Pancreas (tissue), 10 donors: ENCODE data around the gene TMEM109. TPM values are rescaled to one million over a fixed set of nuclear protein-coding genes. Genes with fewer than 3 reads are reported as not detected.

Experiments
- ATAC-seq, 4 donors: fragments of 200-7000 bp; cut with Tn5 transposase; one replicate each; pipeline versions ENCODE4 v1.8.0 to v1.9.1; 2020; ENCODE audit warnings: mild to moderate bottlenecking in 4 of 4, moderate library complexity in 4 of 4
- DNase-seq, 6 donors: peaks; one replicate each; pipeline ENCODE4 v3.0.0-alpha.2; 2020
- FAIRE-seq: peaks from 2 replicates; lab custom pipeline; 2012; peaks lifted over from hg19 to GRCh38; lab: Jason Lieb, UNC
- H3K27ac ChIP-seq, 4 donors: fragments of 200-600 bp; sonication (generic); 1 replicate in 3 of 4; 2 replicates in 1 of 4; pipeline versions ENCODE4 v1.5.0 to v1.8.0; 2020
- H3K27me3 ChIP-seq, 4 donors: fragments of 200-600 bp; one replicate each; pipeline ENCODE4 v1.8.0; 2021
- H3K36me3 ChIP-seq, 3 donors: fragments of 200-600 bp; sonication (generic) in 1 of 3; one replicate each; pipeline versions ENCODE4 v1.5.0 to v1.8.0; 2020 to 2021
- H3K4me1 ChIP-seq, 3 donors: fragments of 200-600 bp; one replicate each; pipeline ENCODE4 v1.8.0; 2021
- H3K4me3 ChIP-seq, 4 donors: fragments of 200-600 bp; sonication (generic) in 2 of 4; one replicate each; pipeline versions ENCODE4 v1.5.0 to v1.8.0; 2020 to 2021
- H3K9me3 ChIP-seq, 4 donors: fragments of 200-600 bp; one replicate each; pipeline ENCODE4 v1.8.0; 2021
- WGBS, 2 donors: extraction: QIAGEN DNeasy Blood & Tissue Kit; methylation state at CpG; one replicate each; pipeline ENCODE4 v1.1.7; 2013; 5-methylcytosine and 5-hydroxymethylcytosine counted together
- intact Hi-C, 3 donors: fragments of 100-400 bp; cut with DNase I; formaldehyde crosslinking; loops; one replicate each; pipeline versions ENCODE4 v1.11.1 to v1.14.2; 2022
- polyA plus RNA-seq, 2 donors: library from polyadenylated mRNA; stranded (reverse); fragments of 200-250 nt; gene quantifications; one replicate each; pipeline ENCODE4 v1.2.3, GENCODE V29; 2013
- total RNA-seq, 6 donors: library from RNA; stranded (reverse); fragmentation: NEBNext Ultra II Directional in 4 of 6; extraction: Animal tissue kit (Norgen Biotek cat#: 25700) in 4 of 6; gene quantifications; one replicate each; pipeline versions ENCODE4 v1.2.1 to v1.2.4, GENCODE V29; 2021 to 2023
- TF ChIP-seq, protein P1 (sequence below), 4 donors: fragments of 200-600 bp; sonication (generic) in 3 of 4; IDR thresholded peaks; one replicate each; pipeline versions ENCODE4 v1.5.0 to v1.8.0; 2021; ENCODE audit warnings: antibody characterized with exemption in 4 of 4
- donor health status: healthy with polysubstance abuse.
- donor health status: DM: no; HTN: no; CAD: no; lungs with moderate emphysema.
- donor health status: DM: no; HTN: no; CAD: no.
- donor health status: control.
- donor health status: control.
- donor health status: Bipolar disorder and iron deficiency.
- donor health status: DM: yes; HTN: yes; CAD: no.
- donor health status: DM: no; HTN: no; CAD: no.
- donor health status: DM: no; HTN: no; CAD: no.
- donor health status: DM: yes; HTN: yes; CAD: no.

TMEM109 gene
- total and polyA plus RNA-seq, 8 donors = 28.2 to 53.0 (median 40.0) TPM

DNA sequence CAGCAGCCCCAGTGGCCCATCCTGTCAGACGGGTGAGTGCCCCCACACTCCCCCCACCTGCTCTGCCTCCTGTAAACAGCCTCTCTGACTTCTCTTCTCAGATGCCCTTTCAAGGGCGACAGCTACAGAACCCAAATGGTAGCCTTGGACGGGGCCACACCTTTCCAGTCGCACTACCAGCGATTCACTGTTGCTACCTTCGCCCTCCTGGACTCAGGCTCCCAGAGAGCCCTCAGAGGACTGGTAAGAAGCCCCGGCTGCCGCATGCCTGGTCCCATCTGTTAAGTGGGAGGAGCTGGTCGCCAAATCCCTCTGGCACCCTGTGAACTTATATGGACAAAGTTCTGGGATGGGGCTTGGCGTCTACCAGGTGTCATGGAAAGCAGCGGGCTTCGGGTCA, 40.4 kb upstream of the TMEM109 start:
- H3K27me3 ChIP-seq = no peaks in the 10 kb centered on the region
- intact Hi-C loops = no loop called here
- WGBS, 2 donors = 72 to 85% methylated on average over 12 of the region's 12 CpGs
- no peaks in the 10 kb centered on the region for H3K36me3 ChIP-seq
- no peaks in the 10 kb centered on the region for H3K9me3 ChIP-seq
- H3K4me1 ChIP-seq = no peaks in the 10 kb centered on the region
- TF ChIP-seq, protein P1, sequence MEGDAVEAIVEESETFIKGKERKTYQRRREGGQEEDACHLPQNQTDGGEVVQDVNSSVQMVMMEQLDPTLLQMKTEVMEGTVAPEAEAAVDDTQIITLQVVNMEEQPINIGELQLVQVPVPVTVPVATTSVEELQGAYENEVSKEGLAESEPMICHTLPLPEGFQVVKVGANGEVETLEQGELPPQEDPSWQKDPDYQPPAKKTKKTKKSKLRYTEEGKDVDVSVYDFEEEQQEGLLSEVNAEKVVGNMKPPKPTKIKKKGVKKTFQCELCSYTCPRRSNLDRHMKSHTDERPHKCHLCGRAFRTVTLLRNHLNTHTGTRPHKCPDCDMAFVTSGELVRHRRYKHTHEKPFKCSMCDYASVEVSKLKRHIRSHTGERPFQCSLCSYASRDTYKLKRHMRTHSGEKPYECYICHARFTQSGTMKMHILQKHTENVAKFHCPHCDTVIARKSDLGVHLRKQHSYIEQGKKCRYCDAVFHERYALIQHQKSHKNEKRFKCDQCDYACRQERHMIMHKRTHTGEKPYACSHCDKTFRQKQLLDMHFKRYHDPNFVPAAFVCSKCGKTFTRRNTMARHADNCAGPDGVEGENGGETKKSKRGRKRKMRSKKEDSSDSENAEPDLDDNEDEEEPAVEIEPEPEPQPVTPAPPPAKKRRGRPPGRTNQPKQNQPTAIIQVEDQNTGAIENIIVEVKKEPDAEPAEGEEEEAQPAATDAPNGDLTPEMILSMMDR (IDR thresholded peaks at IDR 0.05) = no peak
- no peak overlapping the region for H3K27ac ChIP-seq
- no peak overlapping the region for H3K4me3 ChIP-seq
- DNase-seq (no peak), ATAC-seq (no peak), FAIRE-seq (no peak)

DNA sequence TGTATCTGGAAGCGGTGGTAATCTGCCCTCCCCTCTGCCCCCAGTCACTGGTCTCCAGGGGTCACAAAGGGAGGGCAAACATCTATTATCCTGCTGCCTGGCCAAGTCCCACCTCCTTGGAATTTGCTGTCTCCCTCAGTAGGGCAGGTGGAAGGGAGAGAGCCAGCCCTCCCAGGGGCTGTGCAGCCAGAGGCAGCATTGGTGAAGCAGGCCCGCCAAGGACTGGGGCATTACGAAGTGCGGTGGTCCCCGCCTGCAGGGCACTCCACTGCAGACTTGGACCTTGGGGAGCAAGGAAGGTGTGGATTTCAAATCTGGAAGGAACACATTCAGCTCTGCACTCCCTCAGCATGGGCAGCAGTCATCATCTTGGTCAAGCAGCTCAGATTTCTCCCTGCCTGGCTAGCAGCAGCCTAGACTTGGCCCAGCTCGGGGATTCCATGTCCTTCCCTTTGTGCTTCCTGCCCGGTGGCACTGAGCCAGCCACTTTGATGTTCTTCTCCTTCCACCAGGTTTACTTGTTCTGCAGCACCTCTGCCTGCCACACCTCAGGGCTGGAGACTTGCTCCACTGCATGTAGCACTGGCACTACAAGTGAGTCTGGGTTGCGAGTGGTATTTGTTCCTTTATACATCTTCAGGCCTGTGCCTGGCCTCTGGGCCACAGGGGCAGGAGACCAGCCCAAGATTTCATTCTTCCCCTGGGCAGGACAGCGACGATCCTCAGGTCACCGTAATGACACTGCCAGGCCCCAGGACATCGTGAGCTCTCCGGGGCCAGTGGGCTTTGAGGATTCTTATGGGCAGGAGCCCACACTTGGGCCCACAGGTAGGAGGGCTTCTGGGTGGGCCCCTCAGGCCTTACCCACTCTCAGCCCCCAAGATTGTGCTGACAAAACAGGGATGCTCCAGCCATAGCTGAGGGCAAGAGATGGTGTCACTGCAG, 39.3 kb upstream of the TMEM109 start:
- ATAC-seq (no peak), DNase-seq (no peak), FAIRE-seq (no peak)
- intact Hi-C loops = no loop called here
- TF ChIP-seq, protein P1 (IDR thresholded peaks at IDR 0.05) = no peak
- H3K27me3 ChIP-seq = no peaks in the 10 kb centered on the region
- H3K36me3 ChIP-seq = no peaks in the 10 kb centered on the region
- peaks cover 0 to 4% (median 0%) of the 10 kb centered on the region in 3 donors for H3K4me1 ChIP-seq
- no peak overlapping the region for H3K4me3 ChIP-seq
- no peaks in the 10 kb centered on the region for H3K9me3 ChIP-seq
- WGBS, 2 donors = 93 to 94% methylated on average over 13 of the region's 13 CpGs
- no peak overlapping the region for H3K27ac ChIP-seq

DNA sequence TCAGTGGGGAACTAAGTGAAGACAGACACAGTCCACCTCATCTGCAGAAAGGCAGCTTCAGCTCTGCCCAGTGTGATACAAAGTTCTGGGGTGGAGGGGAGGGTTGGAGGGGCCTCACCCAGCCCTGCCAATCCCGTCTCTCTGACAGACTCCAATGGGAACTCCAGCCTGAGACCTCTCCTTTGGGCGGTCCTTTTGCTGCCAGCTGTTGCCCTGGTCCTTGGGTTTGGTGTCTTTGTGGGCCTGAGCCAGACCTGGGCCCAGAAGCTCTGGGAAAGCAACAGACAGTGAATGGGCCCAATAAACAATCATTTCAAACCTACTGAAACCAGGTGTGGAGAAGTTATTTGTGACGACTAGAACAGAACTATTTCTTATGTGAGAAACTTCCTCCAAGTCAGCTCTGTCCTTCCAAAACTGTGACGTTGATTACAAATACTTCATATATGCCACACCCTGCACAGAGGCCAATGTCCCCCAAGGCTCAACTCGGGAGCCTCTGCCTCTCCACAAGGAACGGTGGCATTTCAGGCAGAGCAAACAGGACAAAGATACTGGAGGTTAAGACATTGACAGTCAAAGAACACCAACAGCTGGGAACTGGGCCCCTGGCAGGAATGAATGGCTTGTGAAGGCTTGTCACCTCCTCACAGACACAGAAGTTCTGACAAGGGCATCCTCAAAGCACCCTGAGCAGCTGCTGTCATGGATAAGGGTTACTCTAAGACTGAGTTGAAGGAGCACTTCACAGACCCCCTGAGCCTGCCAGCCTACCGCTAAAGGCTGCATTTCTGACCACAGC, 38.4 kb upstream of the TMEM109 start:
- peaks cover 5 to 13% (median 7%) of the 10 kb centered on the region in 3 donors for H3K4me1 ChIP-seq
- no peaks in the 10 kb centered on the region for H3K36me3 ChIP-seq
- no peak overlapping the region for H3K27ac ChIP-seq
- WGBS, 2 donors = 86 to 89% methylated on average over 7 of the region's 7 CpGs
- H3K9me3 ChIP-seq = no peaks in the 10 kb centered on the region
- H3K27me3 ChIP-seq = no peaks in the 10 kb centered on the region
- intact Hi-C loops = no loop called here
- H3K4me3 ChIP-seq = no peak overlapping the region
- ATAC-seq (no peak), FAIRE-seq (no peak), DNase-seq (no peak)
- TF ChIP-seq, protein P1 (IDR thresholded peaks at IDR 0.05) = no peak

DNA sequence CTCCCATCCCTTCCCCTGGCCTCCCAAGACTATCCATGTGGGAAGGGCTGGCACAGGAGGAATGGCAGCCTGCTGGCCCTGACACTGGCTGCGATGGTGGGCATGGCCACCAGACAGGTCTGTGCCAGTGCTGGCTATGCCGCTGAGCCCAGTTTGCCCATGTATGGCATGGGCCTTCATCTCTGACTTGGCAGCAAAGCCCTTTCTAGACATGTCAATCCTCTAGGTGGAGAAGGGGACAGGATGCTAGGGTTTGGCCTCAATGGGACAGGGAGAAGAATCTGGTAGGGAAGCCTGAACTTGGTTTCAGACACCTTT, 37.8 kb upstream of the TMEM109 start:
- H3K27me3 ChIP-seq = no peaks in the 10 kb centered on the region
- ATAC-seq = no peak
- no peak overlapping the region for H3K27ac ChIP-seq
- no peaks in the 10 kb centered on the region for H3K9me3 ChIP-seq
- WGBS, 2 donors = 94 to 96% methylated on average over 2 of the region's 2 CpGs
- intact Hi-C loops = no loop called here
- TF ChIP-seq, protein P1 (IDR thresholded peaks at IDR 0.05) = no peak
- H3K36me3 ChIP-seq = no peaks in the 10 kb centered on the region
- no peak for DNase-seq
- no peak for FAIRE-seq
- H3K4me3 ChIP-seq = no peak overlapping the region
- H3K4me1 ChIP-seq = peaks cover 7 to 17% (median 13%) of the 10 kb centered on the region in 3 donors
